Suppressor macrophage (primary cell): Measurements from ENCODE around the gene DNAJC16.
"Not testable (repeated sequence)": the region's sequence is repeated elsewhere in the genome, so short reads cannot be mapped to it uniquely, and the experiment has no call there.

Experiments used
- DNase-seq, 4 experiments: peaks; one replicate each; pipeline ENCODE4 v3.0.0-alpha.2; 2020 to 2022

DNAJC16 gene

GRCh38 chr1:15584489-15585363, 58.1 kb downstream of the DNAJC16 start, which contains the start of gene AGMAT:
Gene AGMAT, minus strand, starts transcription at chr1:15585051. Its CDS starts 84 bp downstream, at chr1:15584967.
- DNase-seq, result peak; percentile 22 to 64 (median 42)

DNA sequence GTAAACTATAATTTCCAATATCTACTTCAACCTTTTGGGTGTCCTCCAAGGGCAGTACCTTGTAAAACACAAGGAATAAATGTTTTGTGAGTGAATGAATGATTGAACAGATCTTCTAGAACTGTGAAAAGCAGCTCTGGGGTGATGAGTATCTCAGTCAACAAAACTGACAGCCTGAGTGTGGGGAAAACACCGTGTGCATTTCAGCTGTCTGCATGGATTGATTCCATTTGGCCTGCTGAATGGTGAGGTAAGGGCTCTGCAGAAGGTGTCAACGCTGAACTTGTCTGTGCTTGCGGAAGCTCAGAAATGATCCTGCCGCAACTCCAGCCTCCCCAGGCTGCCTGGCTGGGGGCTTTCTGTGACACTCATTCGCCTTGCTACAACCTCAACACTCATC, 65.6 kb downstream of the DNAJC16 start:
- no peak for DNase-seq

DNA sequence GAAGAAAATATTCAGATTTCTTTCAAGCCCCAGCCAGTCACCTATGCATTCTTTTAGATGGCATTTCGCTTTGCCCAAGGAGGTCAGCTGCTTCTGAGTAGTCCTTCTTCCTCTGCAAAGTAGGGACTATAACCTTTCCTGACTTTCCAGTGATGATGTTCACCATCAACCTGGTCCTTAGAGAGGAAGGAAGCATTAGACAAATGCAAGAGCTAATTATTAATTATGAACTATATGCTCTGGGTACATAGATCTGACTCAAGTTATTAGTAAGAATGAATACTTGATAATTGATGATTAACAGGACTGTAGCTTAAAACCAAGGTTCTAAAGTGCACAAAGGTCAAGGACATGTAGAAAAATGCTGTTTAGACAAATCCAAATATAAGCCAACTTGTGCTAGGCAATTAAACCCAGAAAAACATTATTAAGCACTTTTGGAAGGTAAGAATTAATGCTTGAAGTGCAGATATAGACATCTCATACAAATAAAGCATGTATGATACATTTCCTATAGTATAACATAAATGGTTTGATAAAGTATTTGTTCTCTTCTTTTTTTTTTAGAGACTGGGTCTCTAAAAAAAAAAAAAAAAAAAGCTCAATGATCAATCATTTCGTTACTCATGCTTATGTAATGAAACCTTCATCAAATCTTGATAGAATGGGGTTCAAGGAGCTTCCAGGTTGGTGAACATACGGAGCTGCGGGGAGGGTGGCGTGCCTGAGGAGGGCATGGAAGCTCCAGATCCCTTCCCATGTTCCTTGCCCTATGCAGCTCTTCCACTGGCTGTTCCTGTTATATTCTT, 69.4 kb downstream of the DNAJC16 start:
- no peak for DNase-seq

GRCh38 chr1:15598436-15598835, 71.8 kb downstream of the DNAJC16 start:
- no peak for DNase-seq

DNA sequence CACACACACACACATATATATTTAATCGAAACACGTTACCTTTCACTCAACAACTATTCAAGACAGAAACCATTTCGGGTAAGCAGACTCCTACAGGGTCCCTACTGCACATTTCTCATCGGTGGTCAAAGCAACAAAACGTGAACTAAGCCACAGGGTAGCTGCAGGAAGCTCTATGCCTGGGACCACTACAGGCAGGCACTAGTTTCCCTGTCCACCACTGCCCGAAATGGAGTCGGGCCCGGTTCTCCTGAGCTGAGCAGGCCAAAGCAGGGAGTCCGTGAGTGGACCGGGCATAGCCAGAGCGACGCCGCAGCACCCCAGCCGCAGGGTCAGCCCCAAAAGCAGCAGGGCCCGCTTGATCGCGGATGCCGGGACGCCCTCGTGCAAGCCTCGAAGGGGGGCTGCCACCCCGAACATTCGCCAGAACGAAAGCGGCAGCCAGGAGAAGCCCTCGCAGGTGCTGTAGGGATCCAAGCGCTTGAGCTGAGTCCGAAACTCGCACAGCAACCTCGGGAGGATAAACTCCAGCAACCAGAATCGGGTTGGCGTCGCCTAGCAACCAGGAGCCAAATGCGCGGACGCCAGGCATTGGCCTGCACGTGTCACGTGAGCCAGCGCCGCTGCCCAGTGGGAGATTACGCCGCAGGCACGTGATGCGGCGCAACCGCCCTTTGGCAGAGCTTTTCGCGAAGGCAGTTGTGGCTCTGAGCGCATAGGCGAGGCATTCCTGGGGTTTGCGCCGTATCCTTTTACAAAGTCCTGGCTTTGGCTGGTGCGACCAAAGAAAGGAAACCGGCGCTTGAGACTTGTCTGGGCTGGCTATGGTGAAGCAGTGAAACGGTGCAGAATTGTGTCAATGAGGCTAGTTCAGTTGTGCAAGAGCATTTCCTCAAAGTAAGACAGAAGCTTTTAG, 76.7 kb downstream of the DNAJC16 start:
- DNase-seq, result peak; percentile 96 to 98 (median 98)

DNA sequence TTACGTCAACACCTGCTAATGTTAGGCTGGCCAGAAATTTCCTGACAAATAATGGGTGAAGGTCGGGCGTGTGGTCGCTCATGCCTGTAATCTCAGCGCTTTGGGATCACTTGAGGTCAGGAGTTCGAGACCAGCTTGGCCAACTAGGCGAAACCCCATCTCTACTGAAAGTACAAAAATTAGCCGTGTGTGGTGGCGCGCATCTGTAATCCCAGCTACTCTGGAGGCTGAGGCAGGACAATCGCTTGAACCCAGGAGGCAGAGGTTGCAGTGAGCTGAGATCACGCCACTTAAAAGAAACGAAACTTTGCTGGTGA, 77.3 kb downstream of the DNAJC16 start:
- DNase-seq, result not testable (repeated sequence)

- not testable (repeated sequence) for DNase-seq
Measured at GRCh38 chr1:15604400-15604799, 77.8 kb downstream of the DNAJC16 start.

DNA sequence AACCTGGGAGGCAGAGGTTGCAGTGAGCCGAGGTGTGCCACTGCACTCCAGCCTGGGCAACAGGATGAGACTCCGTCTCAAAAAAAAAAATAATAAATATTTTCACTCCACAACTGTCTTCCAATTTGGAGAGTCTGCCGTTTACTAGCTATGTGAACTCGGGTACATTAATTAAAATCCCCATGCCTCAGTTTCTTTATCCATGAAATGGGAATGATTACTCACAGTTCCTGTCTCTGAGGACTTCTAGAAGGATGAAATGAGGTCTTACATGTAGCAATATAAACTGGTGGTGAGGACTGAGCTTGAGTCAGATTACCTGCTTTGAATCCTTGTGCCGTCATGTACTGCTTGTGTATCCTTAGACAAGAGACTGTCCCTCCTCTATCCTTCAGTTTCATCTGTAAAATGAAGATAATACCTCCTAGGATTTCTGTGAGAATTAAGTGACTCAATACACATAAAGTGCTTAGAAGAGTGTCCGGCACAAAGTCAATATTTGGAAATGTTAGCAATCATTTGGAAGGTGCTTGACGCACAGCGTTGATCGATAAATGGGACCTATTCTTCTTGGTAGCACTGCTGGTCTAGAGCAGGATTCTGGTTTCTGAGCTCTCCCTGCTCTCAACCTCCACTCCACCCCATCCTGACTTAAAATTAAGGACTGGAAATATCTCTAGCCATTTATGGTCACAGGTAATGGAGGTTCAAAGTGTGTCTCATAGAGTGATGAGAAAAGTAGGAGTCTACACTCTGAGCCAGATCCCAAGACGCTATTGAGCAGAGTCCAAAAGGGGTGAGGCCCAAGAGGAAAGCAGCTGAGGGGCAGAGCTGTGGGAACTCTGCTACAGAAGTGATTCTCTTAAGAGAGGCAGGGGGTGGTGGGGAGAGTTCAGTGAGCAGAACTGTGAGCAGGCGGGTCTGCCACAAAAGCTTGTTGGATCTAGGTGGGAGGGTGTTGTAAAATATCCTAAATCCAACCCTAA, 79.0 kb downstream of the DNAJC16 start:
- DNase-seq, result no peak

- no peak for DNase-seq
Measured at GRCh38 chr1:15609631-15610030, 83.0 kb downstream of the DNAJC16 start.

DNA sequence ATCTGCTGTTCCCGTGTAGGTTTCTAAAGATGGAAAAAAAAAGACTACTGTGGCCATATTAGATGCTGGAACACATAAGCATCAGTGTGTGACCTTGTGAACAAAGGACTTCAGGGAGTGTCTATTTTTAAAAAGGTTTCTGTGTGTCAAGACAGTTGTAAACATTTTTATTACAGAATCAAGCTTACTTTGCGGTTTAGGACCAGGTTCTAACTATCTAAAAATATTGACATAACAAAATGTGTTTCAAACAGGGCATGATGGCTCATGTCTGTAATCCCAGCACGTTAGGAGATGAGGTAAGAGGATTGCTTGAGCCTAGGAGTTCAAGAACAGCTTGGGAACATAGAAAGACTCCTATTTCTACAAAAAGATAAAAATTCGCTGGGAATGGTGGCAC, 83.5 kb downstream of the DNAJC16 start:
- no peak for DNase-seq

GRCh38 chr1:15616373-15617172, 89.9 kb downstream of the DNAJC16 start:
- peak in 3 of 4 experiments; percentile 63 to 71 (median 65) for DNase-seq

DNA sequence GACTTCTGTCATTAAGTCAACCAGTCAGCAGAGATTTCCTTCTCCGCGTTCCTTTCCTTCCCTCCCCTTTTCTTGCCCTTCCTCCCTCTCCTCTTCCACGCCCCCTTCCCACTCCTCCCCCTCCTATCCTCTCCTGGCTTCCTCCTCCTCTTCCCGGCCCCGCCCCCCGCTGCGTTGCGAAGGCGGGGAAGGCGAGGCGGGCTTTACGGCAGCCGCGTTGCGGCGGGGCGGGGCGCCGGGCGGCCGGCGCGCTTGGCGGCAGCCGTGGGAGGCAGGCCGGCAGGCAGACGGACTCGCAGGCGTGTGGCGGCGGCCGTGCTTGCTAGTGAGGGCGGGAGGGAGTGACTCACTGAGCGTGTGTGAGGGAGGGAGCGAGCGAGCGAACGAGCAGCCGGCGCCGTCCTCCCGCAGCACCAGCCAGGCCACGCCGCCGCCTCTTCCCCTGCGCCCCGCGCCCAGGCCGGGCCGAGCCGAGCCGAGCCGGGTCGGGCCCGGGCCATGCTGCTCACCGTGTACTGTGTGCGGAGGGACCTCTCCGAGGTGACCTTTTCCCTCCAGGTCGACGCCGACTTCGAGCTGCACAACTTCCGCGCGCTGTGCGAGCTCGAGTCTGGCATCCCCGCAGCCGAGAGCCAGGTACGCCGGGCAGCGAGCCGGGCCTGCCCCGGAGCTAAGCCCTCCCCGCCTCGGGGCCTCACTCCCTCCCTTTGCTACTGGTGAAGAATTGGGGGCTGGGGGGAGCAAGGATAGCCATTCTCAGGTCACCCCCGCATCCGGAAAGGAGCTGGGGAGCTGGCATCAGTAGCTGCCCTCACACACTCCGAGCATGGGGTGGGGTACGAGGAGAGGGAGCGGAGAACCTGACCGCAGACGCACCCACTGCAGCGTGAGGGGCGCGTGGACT, 90.8 kb downstream of the DNAJC16 start, which contains the start of gene DDI2:
Gene DDI2, plus strand, starts transcription at position 286 of the 904 bp plus-strand sequence. Its CDS starts 213 bp downstream, at position 499.
- peak; percentile 99 to 100 (median 100) for DNase-seq

GRCh38 chr1:15618077-15618654, 91.5 kb downstream of the DNAJC16 start:
- peak; percentile 27 to 62 (median 37) for DNase-seq

DNA sequence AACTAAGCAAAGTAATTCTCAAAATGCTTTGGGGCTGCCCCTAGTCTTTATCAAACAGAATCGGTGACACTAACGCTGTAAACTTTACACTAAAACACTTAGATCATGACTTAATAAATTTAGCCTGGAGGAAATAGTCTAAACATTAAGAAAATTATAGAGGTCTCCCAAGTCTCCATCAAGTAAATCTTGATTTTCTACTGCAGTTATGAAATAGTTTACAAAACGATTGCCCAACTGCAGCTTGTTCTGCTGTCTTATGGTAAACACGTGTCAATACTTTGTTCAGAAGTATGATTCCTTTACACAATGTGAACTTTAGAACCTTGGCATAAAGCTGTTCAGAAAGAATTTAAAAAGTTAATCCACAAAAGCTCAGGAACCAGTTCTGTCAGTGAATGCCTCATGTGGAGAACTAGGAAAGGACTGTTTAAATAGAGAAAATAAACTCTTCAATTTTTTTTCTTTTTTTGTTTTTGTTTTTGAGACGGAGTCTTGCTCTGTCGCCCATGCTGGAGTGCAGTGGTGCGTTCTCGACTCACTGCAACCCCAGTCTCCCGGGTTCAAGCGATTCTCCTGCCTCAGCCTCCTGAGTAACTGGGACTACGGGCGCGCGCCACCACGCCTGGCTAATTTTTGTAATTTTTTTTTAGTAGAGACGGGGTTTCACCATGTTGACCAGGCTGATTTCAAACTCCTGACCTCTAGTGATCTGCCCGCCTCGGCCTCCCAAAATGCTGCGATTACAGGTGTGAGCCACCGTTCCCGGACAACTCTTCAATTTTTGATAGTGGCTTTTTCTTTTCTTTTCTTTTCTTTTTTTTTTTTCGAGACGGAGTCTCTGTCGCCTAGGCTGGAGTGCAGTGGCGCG, 92.2 kb downstream of the DNAJC16 start:
- peak; percentile 51 to 79 (median 64) for DNase-seq

- no peak for DNase-seq
Measured at GRCh38 chr1:15620155-15620545, 93.5 kb downstream of the DNAJC16 start.

DNA sequence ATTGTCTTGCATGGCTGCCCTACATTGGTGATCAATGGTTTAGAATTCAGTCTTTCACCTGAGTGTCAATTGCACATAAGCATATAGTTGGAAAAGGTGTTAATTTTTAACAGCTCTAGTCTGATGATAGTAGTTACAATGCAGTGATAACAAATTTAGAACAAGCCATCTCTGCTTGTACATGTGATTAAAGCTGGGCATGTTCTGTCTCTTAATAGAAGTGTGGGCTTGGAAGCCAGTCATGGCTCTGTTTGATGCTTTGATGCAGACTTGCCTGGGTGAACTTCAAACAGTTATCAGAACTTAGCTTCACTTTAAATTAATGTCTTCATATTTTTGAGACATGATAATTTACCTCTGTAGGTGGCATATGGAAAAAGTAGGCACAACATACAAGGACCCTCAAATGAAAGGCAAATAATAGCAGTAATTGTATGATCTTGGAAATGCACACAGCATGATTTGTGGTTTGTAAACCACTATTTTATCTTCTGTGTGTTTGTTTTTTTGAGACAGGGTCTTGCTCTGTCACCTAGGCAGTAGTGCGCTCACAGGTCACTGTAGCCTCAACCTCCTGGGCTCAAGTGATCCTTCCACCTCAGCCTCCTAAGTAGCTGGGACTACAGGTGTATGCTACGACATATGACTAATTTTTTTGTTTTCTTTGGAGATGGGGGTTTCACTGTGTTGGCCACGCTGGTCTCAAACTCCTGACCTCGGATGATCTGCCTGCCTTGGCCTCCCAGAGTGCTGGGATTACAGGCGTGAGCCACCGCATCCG, 94.4 kb downstream of the DNAJC16 start:
- DNase-seq, result no peak

GRCh38 chr1:15621975-15622374, 95.3 kb downstream of the DNAJC16 start:
- no peak for DNase-seq
